B cell (primary cell): ENCODE measurements around the gene OR4K1. TPM values are rescaled to one million over a fixed set of nuclear protein-coding genes. Genes with fewer than 3 reads are reported as not detected.

Experiments
- ATAC-seq: fragments of 200-7000 bp; cut with Tn5 transposase; one replicate; pipeline ENCODE4 v1.10.0; 2021; ENCODE audit warnings: low read depth, mild to moderate bottlenecking, moderate number of reproducible peaks, moderate library complexity
- CTCF ChIA-PET: fragments of 350-600 bp; sonication (Branson Sonifier 250); formaldehyde crosslinking; loops from one replicate; lab custom pipeline; 2021; ENCODE audit warnings: antibody characterized with exemption, inconsistent platforms; lab: Charles Lee
- POLR2A ChIA-PET: fragments of 350-600 bp; sonication (Branson Sonifier 250); formaldehyde crosslinking; loops from one replicate; lab custom pipeline; 2021; ENCODE audit warnings: antibody characterized with exemption; lab: Charles Lee
- DNase-seq: peaks from one replicate; pipeline ENCODE4 v3.0.0; 2013
- H2AFZ ChIP-seq: 2 replicates; pipeline ENCODE4 v1.6.1; 2012; ENCODE audit warnings: mild to moderate bottlenecking, low read depth, low read length; ENCODE audit not compliant: insufficient read depth, poor library complexity, severe bottlenecking
- H3K27ac ChIP-seq, 2 donors: 1 replicate in 1 of 2; 2 replicates in 1 of 2; pipeline ENCODE4 v1.5.1; 2012 to 2013; ENCODE audit warnings: low read length in 2 of 2, mild to moderate bottlenecking in 2 of 2, moderate library complexity in 1 of 2
- H3K27me3 ChIP-seq, 4 experiments: fragments of 200-600 bp in 1 of 4; sonication (generic) in 1 of 4; replicated peaks in 1 of 4; 1 replicate in 2 of 4; 2 replicates in 2 of 4; pipeline versions ENCODE4 v1.6.1 to v1.7.0; 2013 to 2016; ENCODE audit warnings: low read length in 3 of 4, mild to moderate bottlenecking in 2 of 4, mixed read lengths in 1 of 4, moderate library complexity in 1 of 4; ENCODE audit not compliant: insufficient read depth in 4 of 4, control insufficient read depth in 3 of 4; ENCODE audit errors: control extremely low read depth in 1 of 4
- H3K36me3 ChIP-seq, 2 experiments: replicated peaks in 1 of 2; 1 replicate in 1 of 2; 2 replicates in 1 of 2; pipeline versions ENCODE4 v1.6.1 to v1.7.1; 2013; ENCODE audit warnings: low read length in 1 of 2; ENCODE audit not compliant: insufficient read depth in 2 of 2, control insufficient read depth in 1 of 2; ENCODE audit errors: control extremely low read depth in 1 of 2, extremely low read depth in 1 of 2
- H3K4me1 ChIP-seq, 2 donors: fragments of 200-600 bp in 1 of 2; sonication (generic) in 1 of 2; 1 replicate in 1 of 2; 2 replicates in 1 of 2; pipeline versions ENCODE4 v1.5.1 to v1.6.1; 2013 to 2017; ENCODE audit warnings: low read length in 2 of 2; ENCODE audit not compliant: control insufficient read depth in 2 of 2, insufficient read depth in 2 of 2
- H3K4me2 ChIP-seq: replicated peaks from 2 replicates; pipeline ENCODE3; 2012; ENCODE audit warnings: mild to moderate bottlenecking, low read depth, low read length; ENCODE audit not compliant: poor library complexity, severe bottlenecking
- H3K4me3 ChIP-seq, 5 experiments: fragments of 200-600 bp in 1 of 5; sonication (generic) in 1 of 5; 1 replicate in 3 of 5; 2 replicates in 2 of 5; pipeline versions ENCODE4 v1.5.1 to v1.7.0; 2011 to 2016; ENCODE audit warnings: low read length in 4 of 5, mild to moderate bottlenecking in 4 of 5, low read depth in 2 of 5, control low read depth in 1 of 5, moderate library complexity in 1 of 5; ENCODE audit not compliant: insufficient read depth in 1 of 5; ENCODE audit errors: control extremely low read depth in 1 of 5, extremely low read depth in 1 of 5
- H3K79me2 ChIP-seq: fragments of 200-600 bp; sonication (generic); one replicate; pipeline ENCODE4 v1.6.0; 2016; ENCODE audit warnings: low read length; ENCODE audit not compliant: control insufficient read depth, insufficient read depth
- H3K9ac ChIP-seq: fragments of 200-600 bp; sonication (generic); 2 replicates; pipeline ENCODE4 v1.6.1; 2017; ENCODE audit warnings: mild to moderate bottlenecking, low read length, moderate library complexity
- H3K9me3 ChIP-seq, 3 donors: one replicate each; pipeline versions ENCODE4 v1.6.1 to v1.7.1; 2013; ENCODE audit warnings: low read length in 2 of 3; ENCODE audit not compliant: control insufficient read depth in 2 of 3, insufficient read depth in 1 of 3; ENCODE audit errors: control extremely low read depth in 1 of 3
- H4K20me1 ChIP-seq: 2 replicates; pipeline ENCODE4 v1.6.0; 2012; ENCODE audit warnings: mild to moderate bottlenecking, low read length; ENCODE audit not compliant: insufficient read depth, control insufficient read depth, poor library complexity, severe bottlenecking
- H3K27ac Mint-ChIP-seq: one replicate; pipeline ENCODE4 v1.8.0; 2021; ENCODE audit warnings: mixed read lengths
- H3K27me3 Mint-ChIP-seq: one replicate; pipeline ENCODE4 v1.8.0; 2021; ENCODE audit warnings: mixed read lengths
- H3K4me1 Mint-ChIP-seq: one replicate; pipeline ENCODE4 v1.8.0; 2021; ENCODE audit warnings: mixed read lengths
- H3K4me3 Mint-ChIP-seq: one replicate; pipeline ENCODE4 v1.8.0; 2021; ENCODE audit warnings: mixed read lengths
- H3K9me3 Mint-ChIP-seq: one replicate; pipeline ENCODE4 v1.8.0; 2022; ENCODE audit warnings: mixed read lengths; ENCODE audit not compliant: insufficient read depth
- EZH2 ChIP-seq: IDR thresholded peaks from 2 replicates; pipeline ENCODE4 v1.6.1; 2012; ENCODE audit warnings: borderline replicate concordance, low read depth, mild to moderate bottlenecking, moderate library complexity, low read length; ENCODE audit not compliant: insufficient read depth, poor library complexity, severe bottlenecking
- WGBS: methylation state at CpG from one replicate; pipeline ENCODE4 v1.1.5; 2013; ENCODE audit warnings: missing lambda C conversion rate; ENCODE audit not compliant: insufficient coverage; 5-methylcytosine and 5-hydroxymethylcytosine counted together
- intact Hi-C: fragments of 100-400 bp; cut with micrococcal nuclease; formaldehyde crosslinking; loops from one replicate; pipeline ENCODE4 v1.10.0; 2022
- polyA plus RNA-seq: library from polyadenylated mRNA; depleted of rRNA; stranded (reverse); fragments of >200 nt; gene quantifications from 2 replicates; pipeline ENCODE4 v1.2.3, GENCODE V29; 2012
- total RNA-seq, 2 donors: library from RNA; stranded (reverse); fragments of 120-200 nt in 1 of 2; gene quantifications; 1 replicate in 1 of 2; 2 replicates in 1 of 2; pipeline versions ENCODE4 v1.2.3 to v1.2.4, GENCODE V29; 2013 to 2022
- TF ChIP-seq, protein P1 (sequence below): fragments of 200-600 bp; IDR thresholded peaks from one replicate; pipeline ENCODE4 v1.8.0; 2022; ENCODE audit warnings: antibody characterized with exemption, mild to moderate bottlenecking

OR4K1 gene
- total and polyA plus RNA-seq, 2 donors (not counting 1 experiment from before 2014, with no cell fraction given) = not detected

- no peak for DNase-seq
- ChIA-PET POLR2A (no interaction called here), CTCF (no interaction called here)
- TF ChIP-seq, protein P1, sequence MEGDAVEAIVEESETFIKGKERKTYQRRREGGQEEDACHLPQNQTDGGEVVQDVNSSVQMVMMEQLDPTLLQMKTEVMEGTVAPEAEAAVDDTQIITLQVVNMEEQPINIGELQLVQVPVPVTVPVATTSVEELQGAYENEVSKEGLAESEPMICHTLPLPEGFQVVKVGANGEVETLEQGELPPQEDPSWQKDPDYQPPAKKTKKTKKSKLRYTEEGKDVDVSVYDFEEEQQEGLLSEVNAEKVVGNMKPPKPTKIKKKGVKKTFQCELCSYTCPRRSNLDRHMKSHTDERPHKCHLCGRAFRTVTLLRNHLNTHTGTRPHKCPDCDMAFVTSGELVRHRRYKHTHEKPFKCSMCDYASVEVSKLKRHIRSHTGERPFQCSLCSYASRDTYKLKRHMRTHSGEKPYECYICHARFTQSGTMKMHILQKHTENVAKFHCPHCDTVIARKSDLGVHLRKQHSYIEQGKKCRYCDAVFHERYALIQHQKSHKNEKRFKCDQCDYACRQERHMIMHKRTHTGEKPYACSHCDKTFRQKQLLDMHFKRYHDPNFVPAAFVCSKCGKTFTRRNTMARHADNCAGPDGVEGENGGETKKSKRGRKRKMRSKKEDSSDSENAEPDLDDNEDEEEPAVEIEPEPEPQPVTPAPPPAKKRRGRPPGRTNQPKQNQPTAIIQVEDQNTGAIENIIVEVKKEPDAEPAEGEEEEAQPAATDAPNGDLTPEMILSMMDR = no peak
- no peak for TF ChIP-seq EZH2
- no peaks in the 10 kb centered on the region for H3K36me3 ChIP-seq
- no peaks in the 10 kb centered on the region for H4K20me1 ChIP-seq
- H3K27me3 ChIP-seq = no peaks in the 10 kb centered on the region
- no peak overlapping the region for H2AFZ ChIP-seq
- H3K4me3 Mint-ChIP-seq = no peak overlapping the region
- H3K27me3 Mint-ChIP-seq = no peaks in the 10 kb centered on the region
- ATAC-seq = no peak
- peaks cover 4% of the 10 kb centered on the region for H3K9me3 Mint-ChIP-seq
- peaks cover 1 to 15% (median 8%) of the 10 kb centered on the region in 3 donors for H3K9me3 ChIP-seq
- no peak overlapping the region for H3K27ac ChIP-seq
- no peak overlapping the region for H3K4me3 ChIP-seq
- WGBS = 61% methylated on average over 3 of the region's 3 CpGs
- H3K4me2 ChIP-seq = no peak overlapping the region
- no peak overlapping the region for H3K9ac ChIP-seq
- no peak overlapping the region for H3K27ac Mint-ChIP-seq
- H3K4me1 ChIP-seq = no peaks in the 10 kb centered on the region
- intact Hi-C loops = no loop called here
- no peaks in the 10 kb centered on the region for H3K4me1 Mint-ChIP-seq
- H3K79me2 ChIP-seq = no peaks in the 10 kb centered on the region
Measured at GRCh38 chr14:19900999-19901398, 29.7 kb upstream of the OR4K1 start.

DNA sequence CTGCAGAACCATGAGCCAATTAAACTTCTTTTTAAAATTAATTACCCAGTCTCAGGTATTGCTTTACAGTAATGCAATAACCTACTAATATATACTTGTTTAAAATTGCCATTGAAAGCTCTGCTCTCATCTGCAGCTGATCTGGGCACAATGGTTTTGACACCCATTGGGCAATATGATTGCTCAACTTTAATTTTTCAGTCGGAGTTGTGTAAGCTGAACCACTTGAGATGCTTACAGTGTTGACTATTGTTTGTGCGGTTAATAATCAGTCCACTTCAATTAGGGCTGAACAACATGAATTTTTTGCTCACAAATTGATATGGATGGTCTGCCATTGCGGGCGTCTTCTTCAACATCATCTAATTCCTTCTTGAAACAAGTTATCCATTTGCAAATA, 28.3 kb upstream of the OR4K1 start:
- intact Hi-C loops = no loop called here

More for the DNA sequence above, 28.3 kb upstream of the OR4K1 start:
- Histone ChIP-seq H3K27me3 (no peaks in the 10 kb centered on the region), H3K9ac (no peak overlapping the region), H3K4me3 (no peak overlapping the region), H3K9me3 (peaks cover 0 to 6% (median 3%) of the 10 kb centered on the region in 3 donors), H3K4me2 (no peak overlapping the region), H3K79me2 (no peaks in the 10 kb centered on the region), H3K4me1 (no peaks in the 10 kb centered on the region), H2AFZ (no peak overlapping the region), H3K36me3 (no peaks in the 10 kb centered on the region), H3K27ac (no peak overlapping the region), H4K20me1 (no peaks in the 10 kb centered on the region)
- ATAC-seq (no peak), DNase-seq (no peak)
- TF ChIP-seq EZH2 = no peak
- TF ChIP-seq, protein P1 = no peak
- H3K4me1 Mint-ChIP-seq = no peaks in the 10 kb centered on the region
- ChIA-PET CTCF (no interaction called here), POLR2A (no interaction called here)
- H3K4me3 Mint-ChIP-seq = no peak overlapping the region
- H3K27ac Mint-ChIP-seq = no peak overlapping the region
- no peaks in the 10 kb centered on the region for H3K27me3 Mint-ChIP-seq
- WGBS = 76% methylated on average over 2 of the region's 4 CpGs
- H3K9me3 Mint-ChIP-seq = peaks cover 4% of the 10 kb centered on the region
